ENCODE data around the gene FOXP1.

FOXP1 gene

DNA sequence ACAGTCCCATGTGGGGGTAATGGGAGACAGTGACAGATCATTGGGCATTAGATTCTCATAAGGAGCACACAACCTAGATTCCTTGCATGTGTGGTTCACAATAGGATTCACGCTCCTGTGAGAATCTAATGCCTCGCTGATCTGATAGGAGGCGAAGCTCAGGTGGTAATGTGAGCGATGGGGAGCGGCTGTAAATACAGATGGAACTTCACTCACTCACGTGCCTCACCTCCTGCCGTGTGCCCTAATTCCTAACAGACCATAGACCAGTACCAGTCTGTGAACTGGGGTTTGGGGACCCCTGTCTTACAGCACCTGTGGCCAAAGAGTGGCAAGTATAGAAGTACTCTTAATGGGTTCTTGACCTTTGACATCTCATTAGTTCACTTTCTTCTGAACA is 554.7 kb downstream of the FOXP1 start:
- TF ChIP-seq, protein P1, sequence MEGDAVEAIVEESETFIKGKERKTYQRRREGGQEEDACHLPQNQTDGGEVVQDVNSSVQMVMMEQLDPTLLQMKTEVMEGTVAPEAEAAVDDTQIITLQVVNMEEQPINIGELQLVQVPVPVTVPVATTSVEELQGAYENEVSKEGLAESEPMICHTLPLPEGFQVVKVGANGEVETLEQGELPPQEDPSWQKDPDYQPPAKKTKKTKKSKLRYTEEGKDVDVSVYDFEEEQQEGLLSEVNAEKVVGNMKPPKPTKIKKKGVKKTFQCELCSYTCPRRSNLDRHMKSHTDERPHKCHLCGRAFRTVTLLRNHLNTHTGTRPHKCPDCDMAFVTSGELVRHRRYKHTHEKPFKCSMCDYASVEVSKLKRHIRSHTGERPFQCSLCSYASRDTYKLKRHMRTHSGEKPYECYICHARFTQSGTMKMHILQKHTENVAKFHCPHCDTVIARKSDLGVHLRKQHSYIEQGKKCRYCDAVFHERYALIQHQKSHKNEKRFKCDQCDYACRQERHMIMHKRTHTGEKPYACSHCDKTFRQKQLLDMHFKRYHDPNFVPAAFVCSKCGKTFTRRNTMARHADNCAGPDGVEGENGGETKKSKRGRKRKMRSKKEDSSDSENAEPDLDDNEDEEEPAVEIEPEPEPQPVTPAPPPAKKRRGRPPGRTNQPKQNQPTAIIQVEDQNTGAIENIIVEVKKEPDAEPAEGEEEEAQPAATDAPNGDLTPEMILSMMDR (IDR thresholded peaks at IDR 0.05; ENCODE audit: low read depth, low read length): no peak
- Histone ChIP-seq H3K36me3 (no peaks in the 10 kb centered on the region), H3K27me3 (no peaks in the 10 kb centered on the region), H3K4me3 (ENCODE audit: low read depth, low read length) (no peak overlapping the region), H3K9me3 (no peaks in the 10 kb centered on the region), H3K4me1 (no peaks in the 10 kb centered on the region)
- DNase-seq: no peak

DNA sequence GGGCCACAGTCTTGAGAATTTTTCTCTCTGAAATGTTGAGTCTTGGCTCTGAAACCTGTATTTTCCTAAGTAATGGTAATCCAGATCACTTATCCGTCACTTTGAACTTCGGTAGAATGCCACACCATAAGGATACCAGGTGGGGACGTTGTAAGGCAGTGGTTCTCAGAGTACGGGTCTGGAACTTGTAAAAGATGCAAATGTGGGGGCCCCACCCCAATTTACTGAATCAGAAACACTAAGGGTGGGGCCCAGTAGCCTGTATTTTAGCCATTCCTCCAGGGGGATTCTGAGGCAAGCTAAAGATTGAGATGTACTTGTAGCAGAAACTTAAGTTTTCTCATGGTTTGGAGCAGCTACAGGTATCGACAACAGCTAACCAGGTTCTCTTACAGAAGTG is 555.3 kb downstream of the FOXP1 start:
- Histone ChIP-seq H3K9me3 (no peaks in the 10 kb centered on the region), H3K36me3 (no peaks in the 10 kb centered on the region), H3K4me3 (ENCODE audit: low read depth, low read length) (no peak overlapping the region), H3K27me3 (no peaks in the 10 kb centered on the region), H3K4me1 (no peaks in the 10 kb centered on the region)
- no peak for DNase-seq
- TF ChIP-seq, protein P1 (IDR thresholded peaks at IDR 0.05; ENCODE audit: low read depth, low read length): no peak

DNA sequence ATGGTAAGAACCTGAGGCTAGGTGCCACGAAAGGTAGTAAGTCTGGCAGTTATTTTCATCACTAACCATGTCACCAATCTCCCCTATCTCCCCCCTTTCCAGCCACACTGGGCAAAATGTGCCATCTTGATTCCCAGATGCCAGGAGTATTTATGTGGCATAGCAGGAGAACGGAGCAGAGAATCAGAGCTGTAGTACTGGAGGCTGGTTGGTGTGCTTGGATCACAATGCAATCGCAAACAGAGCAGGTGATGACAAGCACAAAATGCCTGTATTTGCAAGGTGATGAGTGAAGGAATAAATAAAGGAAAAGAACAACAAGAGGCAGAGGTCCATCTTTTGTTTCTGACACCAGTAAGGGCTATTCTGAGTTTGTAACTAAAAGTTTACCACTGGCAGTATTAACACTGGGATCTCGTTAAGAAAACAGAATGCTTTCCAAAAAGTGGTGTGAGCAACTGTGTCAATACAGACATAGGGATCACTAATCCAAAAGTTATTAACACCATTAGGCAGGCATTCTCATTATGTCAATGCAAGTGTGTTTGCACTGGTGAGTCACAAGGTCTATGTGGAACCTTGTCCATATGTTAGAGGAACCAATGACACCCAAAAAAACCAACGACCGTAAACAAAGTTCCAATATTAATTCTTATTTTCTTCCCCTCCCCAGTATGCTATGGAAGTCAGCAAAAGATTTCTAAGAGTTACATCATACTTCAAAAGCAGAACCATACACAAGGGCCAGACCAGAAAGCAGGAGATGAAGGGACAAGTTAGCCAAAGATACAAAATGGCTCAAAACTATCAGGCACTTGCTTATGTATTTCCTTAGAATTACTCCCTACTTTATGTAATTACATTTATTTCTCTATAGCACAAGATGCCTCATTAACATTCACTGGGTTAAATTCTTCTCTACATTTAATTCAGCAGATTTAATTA is 556.6 kb downstream of the FOXP1 start:
- H3K4me3 ChIP-seq (ENCODE audit: low read depth, low read length): no peak overlapping the region

DNA sequence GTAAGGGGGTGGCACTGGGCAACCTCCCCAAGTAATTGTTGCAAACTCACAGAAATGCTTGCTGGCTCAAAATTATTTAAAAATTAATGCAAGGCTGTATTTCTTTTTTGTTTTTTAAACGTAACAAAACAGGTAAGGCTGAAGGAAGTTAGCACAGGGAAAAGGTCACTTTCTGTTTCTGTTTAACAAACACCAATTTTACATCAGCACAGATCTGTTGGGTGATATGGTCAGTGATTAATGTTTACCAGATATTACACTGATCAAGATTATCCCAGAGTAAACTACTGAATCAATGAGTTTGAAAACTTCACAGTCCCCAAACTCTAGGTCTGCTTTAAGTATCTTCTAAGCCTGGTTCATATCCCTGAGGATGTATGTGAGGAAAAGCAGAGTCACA is 558.0 kb downstream of the FOXP1 start:
- TF ChIP-seq, protein P1 (IDR thresholded peaks at IDR 0.05; ENCODE audit: low read depth, low read length): no peak
- Histone ChIP-seq H3K9me3 (no peaks in the 10 kb centered on the region), H3K4me1 (no peaks in the 10 kb centered on the region), H3K4me3 (ENCODE audit: low read depth, low read length) (no peak overlapping the region), H3K36me3 (no peaks in the 10 kb centered on the region), H3K27me3 (no peaks in the 10 kb centered on the region)
- DNase-seq: no peak

More for the DNA sequence above, 556.6 kb downstream of the FOXP1 start:
- H3K27me3 ChIP-seq: no peaks in the 10 kb centered on the region
- DNase-seq: no peak
- TF ChIP-seq, protein P1 (IDR thresholded peaks at IDR 0.05; ENCODE audit: low read depth, low read length): no peak
- no peaks in the 10 kb centered on the region for H3K9me3 ChIP-seq
- no peaks in the 10 kb centered on the region for H3K36me3 ChIP-seq
- H3K4me1 ChIP-seq: no peaks in the 10 kb centered on the region

DNA sequence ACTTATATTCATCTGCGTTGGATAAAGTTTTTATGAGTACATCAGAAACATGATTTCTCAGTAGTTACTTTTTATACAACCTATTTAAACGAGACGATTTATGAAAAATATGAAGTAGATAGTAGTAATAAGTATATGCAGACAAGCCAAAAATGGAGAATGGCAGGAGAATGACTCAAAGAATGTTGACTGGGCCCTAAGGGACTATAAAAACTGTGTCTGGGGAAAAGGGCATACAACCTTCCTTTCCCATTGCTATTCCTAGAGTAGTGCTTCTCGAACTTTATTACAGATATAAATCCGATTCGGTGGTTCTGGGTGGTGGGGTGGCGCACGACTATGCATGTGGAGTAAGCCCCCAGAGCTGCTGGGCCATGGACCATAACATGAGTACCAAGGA is 558.5 kb downstream of the FOXP1 start:
- Histone ChIP-seq H3K4me1 (no peaks in the 10 kb centered on the region), H3K27me3 (no peaks in the 10 kb centered on the region), H3K4me3 (ENCODE audit: low read depth, low read length) (no peak overlapping the region), H3K36me3 (no peaks in the 10 kb centered on the region), H3K9me3 (no peaks in the 10 kb centered on the region)
- TF ChIP-seq, protein P1 (IDR thresholded peaks at IDR 0.05; ENCODE audit: low read depth, low read length): no peak
- DNase-seq: no peak

Measured in BE2C (cell line).